CD4-positive, alpha-beta T cell treated with Interleukin-12 subunit alpha and Interleukin-12 subunit beta, for 1 hour (primary cell): ENCODE results near the gene ITCH.
A peak's percentile ranks its signal among the peaks of the same experiment; 100 is the strongest.
"Not testable (repeated sequence)": the region's sequence is repeated elsewhere in the genome, so short reads cannot be mapped to it uniquely, and the experiment has no call there.

Source experiments
- DNase-seq: peaks from one replicate; pipeline ENCODE4 v3.0.0-alpha.2; 2020

ITCH gene

GRCh38 chr20:34421766-34422466, 58.8 kb downstream of the ITCH start:
- no peak for DNase-seq

GRCh38 chr20:34425032-34425690, 62.1 kb downstream of the ITCH start:
- not testable (repeated sequence) for DNase-seq

GRCh38 chr20:34426026-34426425, 63.0 kb downstream of the ITCH start:
- no peak for DNase-seq

GRCh38 chr20:34427331-34427730, 64.3 kb downstream of the ITCH start:
- DNase-seq: no peak

- no peak for DNase-seq
These were observed 64.7 kb downstream of the ITCH start for GRCh38 chr20:34427784-34428183.

- DNase-seq: no peak
These were observed 68.1 kb downstream of the ITCH start for GRCh38 chr20:34431168-34431567.

- DNase-seq: not testable (repeated sequence)
These were observed 69.6 kb downstream of the ITCH start for GRCh38 chr20:34432663-34433062.

- no peak for DNase-seq
These were observed 70.3 kb downstream of the ITCH start for GRCh38 chr20:34433391-34433790.

- no peak for DNase-seq
These were observed 72.5 kb downstream of the ITCH start for GRCh38 chr20:34435589-34435988.

GRCh38 chr20:34437330-34437986, 74.4 kb downstream of the ITCH start:
- DNase-seq: no peak

GRCh38 chr20:34439168-34439567, 76.1 kb downstream of the ITCH start:
- no peak for DNase-seq

- DNase-seq: not testable (repeated sequence)
These were observed 78.3 kb downstream of the ITCH start for GRCh38 chr20:34441423-34441822.

GRCh38 chr20:34443546-34443945, 80.5 kb downstream of the ITCH start:
- no peak for DNase-seq

- no peak for DNase-seq
These were observed 82.3 kb downstream of the ITCH start for GRCh38 chr20:34445177-34446065.

GRCh38 chr20:34448517-34448916, 85.4 kb downstream of the ITCH start:
- DNase-seq: no peak

- DNase-seq: peak; percentile 2
These were observed 86.9 kb downstream of the ITCH start for GRCh38 chr20:34449674-34450592.

GRCh38 chr20:34452281-34452982, 89.4 kb downstream of the ITCH start:
- no peak for DNase-seq

GRCh38 chr20:34458631-34459030, 95.6 kb downstream of the ITCH start:
- no peak for DNase-seq

- no peak for DNase-seq
These were observed 96.3 kb downstream of the ITCH start for GRCh38 chr20:34459209-34459897.

- no peak for DNase-seq
These were observed 98.7 kb downstream of the ITCH start for GRCh38 chr20:34461779-34462087.

- DNase-seq: no peak
These were observed 105.9 kb downstream of the ITCH start for GRCh38 chr20:34468951-34469350.
